BE2C (cell line): ENCODE results near the gene CCDC30.

ENCODE experiments used
- DNase-seq: peaks from one replicate; pipeline ENCODE4 v3.0.0-alpha.2; 2020
- H3K27me3 ChIP-seq: fragments of 250-450 bp; sonication (Bioruptor Pico); 2 replicates; pipeline ENCODE4 v1.5.1; 2020; ENCODE audit warnings: mild to moderate bottlenecking
- H3K36me3 ChIP-seq: fragments of 250-450 bp; sonication (Bioruptor Pico); 2 replicates; pipeline ENCODE4 v1.5.1; 2020; ENCODE audit warnings: mild to moderate bottlenecking
- H3K4me1 ChIP-seq: fragments of 250-450 bp; sonication (Bioruptor Pico); 2 replicates; pipeline ENCODE4 v1.5.1; 2020
- H3K4me3 ChIP-seq: 2 replicates; pipeline ENCODE4 v1.5.1; 2011; ENCODE audit warnings: low read depth, low read length
- H3K9me3 ChIP-seq: fragments of 250-450 bp; sonication (Bioruptor Pico); 2 replicates; pipeline ENCODE4 v1.5.1; 2020
- CTCF ChIP-seq: IDR thresholded peaks from 2 replicates; pipeline ENCODE4 v1.5.1; 2012; ENCODE audit warnings: mild to moderate bottlenecking, low read depth, low read length

CCDC30 gene

GRCh38 chr1:42439940-42440339 lies 23.1 kb upstream of the CCDC30 start:
- DNase-seq, result no peak
- Histone ChIP-seq H3K4me3 (no peak overlapping the region), H3K27me3 (no peaks in the 10 kb centered on the region), H3K9me3 (no peaks in the 10 kb centered on the region), H3K36me3 (no peaks in the 10 kb centered on the region), H3K4me1 (no peaks in the 10 kb centered on the region)
- no peak for TF ChIP-seq CTCF

DNA sequence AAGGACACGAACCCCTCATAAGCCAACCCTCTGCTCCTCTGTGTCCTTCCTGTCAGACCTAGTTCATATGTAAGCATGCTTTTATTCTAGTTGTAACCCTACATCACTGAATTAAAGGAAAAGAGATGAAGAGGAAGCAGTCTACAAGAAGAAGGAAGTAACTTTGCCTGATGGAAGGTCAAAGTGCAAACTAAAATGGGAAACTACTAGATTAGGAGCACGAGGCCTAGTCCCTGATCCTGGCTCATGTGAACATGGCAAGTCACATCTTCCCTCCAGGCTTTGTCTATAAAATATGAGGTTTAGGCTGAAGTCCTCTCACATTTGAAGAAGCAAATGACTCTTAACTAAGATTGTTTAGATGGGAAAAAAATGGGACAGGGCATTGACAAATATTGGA lies 20.4 kb upstream of the CCDC30 start:
- Histone ChIP-seq H3K9me3 (no peaks in the 10 kb centered on the region), H3K36me3 (no peaks in the 10 kb centered on the region), H3K27me3 (no peaks in the 10 kb centered on the region), H3K4me3 (no peak overlapping the region), H3K4me1 (no peaks in the 10 kb centered on the region)
- DNase-seq, result no peak
- TF ChIP-seq CTCF, result no peak

- Histone ChIP-seq H3K4me1 (no peaks in the 10 kb centered on the region), H3K4me3 (no peak overlapping the region), H3K9me3 (no peaks in the 10 kb centered on the region), H3K27me3 (no peaks in the 10 kb centered on the region), H3K36me3 (no peaks in the 10 kb centered on the region)
- TF ChIP-seq CTCF, result no peak
- no peak for DNase-seq
Observed at GRCh38 chr1:42449256-42449655, 13.8 kb upstream of the CCDC30 start.

GRCh38 chr1:42450061-42450460 lies 13.0 kb upstream of the CCDC30 start:
- DNase-seq, result no peak
- Histone ChIP-seq H3K4me1 (no peaks in the 10 kb centered on the region), H3K9me3 (no peaks in the 10 kb centered on the region), H3K4me3 (no peak overlapping the region), H3K27me3 (no peaks in the 10 kb centered on the region), H3K36me3 (no peaks in the 10 kb centered on the region)
- no peak for TF ChIP-seq CTCF

DNA sequence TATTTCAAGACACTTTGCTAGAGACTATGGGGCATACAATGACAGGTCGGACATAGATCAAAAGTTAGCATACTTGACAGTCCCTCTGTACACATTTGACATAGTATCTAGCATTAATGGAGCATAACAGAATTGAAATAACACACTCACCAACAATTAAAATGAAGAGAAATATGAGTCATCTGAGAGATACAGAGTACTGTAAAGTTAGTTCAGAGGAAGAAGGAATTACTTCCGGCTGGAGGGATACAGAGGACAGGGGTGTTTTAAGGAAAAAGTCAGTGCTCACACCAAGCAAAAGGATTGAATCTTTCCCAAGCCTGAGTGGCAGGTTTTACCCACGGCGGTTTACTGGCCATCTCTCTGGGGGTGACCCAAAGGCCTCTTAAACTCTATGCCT lies 9.7 kb upstream of the CCDC30 start:
- H3K27me3 ChIP-seq, result no peaks in the 10 kb centered on the region
- no peaks in the 10 kb centered on the region for H3K4me1 ChIP-seq
- H3K9me3 ChIP-seq, result no peaks in the 10 kb centered on the region
- no peaks in the 10 kb centered on the region for H3K36me3 ChIP-seq
- H3K4me3 ChIP-seq, result no peak overlapping the region
- DNase-seq, result no peak
- no peak for TF ChIP-seq CTCF

GRCh38 chr1:42454403-42454802 lies 8.7 kb upstream of the CCDC30 start:
- no peaks in the 10 kb centered on the region for H3K27me3 ChIP-seq
- H3K4me1 ChIP-seq, result no peaks in the 10 kb centered on the region
- H3K36me3 ChIP-seq, result no peaks in the 10 kb centered on the region
- no peak for DNase-seq
- no peak overlapping the region for H3K4me3 ChIP-seq
- TF ChIP-seq CTCF, result no peak
- H3K9me3 ChIP-seq, result no peaks in the 10 kb centered on the region
